HG03108 (cell line): ENCODE data around the gene MEST.
"Not testable (repeated sequence)": the region's sequence is repeated elsewhere in the genome, so short reads cannot be mapped to it uniquely, and the experiment has no call there.

Experiments used
- ATAC-seq: cut with Tn5 transposase; IDR thresholded peaks from one replicate; pipeline ENCODE4 v1.9.1; 2021; ENCODE audit warnings: moderate library complexity; ENCODE audit not compliant: unreplicated experiment

The MEST gene

GRCh38 chr7:130491841-130492522, at the start of gene MEST:
TSS of gene MEST (plus strand) at chr7:130492085. CDS start at chr7:130492314, 229 bp downstream.
- ATAC-seq: no peak

GRCh38 chr7:130442601-130443000, 49.3 kb upstream of the MEST start:
- no peak for ATAC-seq

- no peak for ATAC-seq
These were observed 47.7 kb upstream of the MEST start for GRCh38 chr7:130444234-130444633.

GRCh38 chr7:130444751-130445407, 47.0 kb upstream of the MEST start:
- no peak for ATAC-seq

GRCh38 chr7:130446259-130446658, 45.6 kb upstream of the MEST start:
- ATAC-seq: no peak

GRCh38 chr7:130451344-130451743, 40.5 kb upstream of the MEST start:
- ATAC-seq: not testable (repeated sequence)

- no peak for ATAC-seq
These were observed 38.9 kb upstream of the MEST start for GRCh38 chr7:130452951-130453350.

- ATAC-seq: no peak
These were observed 36.9 kb upstream of the MEST start for GRCh38 chr7:130454959-130455358.

GRCh38 chr7:130458257-130458656, 33.6 kb upstream of the MEST start:
- peak; percentile 52 for ATAC-seq

GRCh38 chr7:130461272-130461671, 30.6 kb upstream of the MEST start:
- ATAC-seq: no peak

- no peak for ATAC-seq
These were observed 28.1 kb upstream of the MEST start for GRCh38 chr7:130463553-130464434.

- ATAC-seq: no peak
These were observed 23.3 kb upstream of the MEST start for GRCh38 chr7:130468612-130469011.

- ATAC-seq: no peak
These were observed 19.9 kb upstream of the MEST start for GRCh38 chr7:130471974-130472373.

GRCh38 chr7:130473289-130473688, 18.6 kb upstream of the MEST start:
- ATAC-seq: no peak

GRCh38 chr7:130473876-130474275, 18.0 kb upstream of the MEST start:
- no peak for ATAC-seq

GRCh38 chr7:130475776-130476175, 16.1 kb upstream of the MEST start:
- ATAC-seq: no peak

GRCh38 chr7:130476297-130477150, 15.4 kb upstream of the MEST start:
- ATAC-seq: peak; percentile 87

GRCh38 chr7:130478991-130479390, 12.9 kb upstream of the MEST start:
- no peak for ATAC-seq

- ATAC-seq: no peak
These were observed 12.0 kb upstream of the MEST start for GRCh38 chr7:130479716-130480400.

- no peak for ATAC-seq
These were observed 10.0 kb upstream of the MEST start for GRCh38 chr7:130481898-130482297.
